HepG2 (cell line): ENCODE data around the gene GLIS1. TPM values are rescaled to one million over a fixed set of nuclear protein-coding genes. Genes with fewer than 3 reads are reported as not detected.

Experiments used
- ATAC-seq: fragments of 200-7000 bp; cut with Tn5 transposase; 3 replicates; pipeline ENCODE4 v1.9.1; 2020; ENCODE audit warnings: mild to moderate bottlenecking, moderate library complexity
- BruUV-seq: library from RNA; stranded (reverse); fragments of 400-500 nt; replicated peaks from 2 replicates; lab custom pipeline; 2021; lab: Mats Ljungman, UMichigan
- CTCF ChIA-PET: fragments of 300-600 bp; formaldehyde crosslinking; extraction: SDS; loops from one replicate; lab custom pipeline; 2021; ENCODE audit warnings: low total read pairs, inconsistent platforms, low intra/inter-chr PET ratio; lab: Yijun Ruan, JAX
- POLR2A ChIA-PET: fragments of 350-600 bp; sonication (Branson Sonifier 250); formaldehyde crosslinking; loops from one replicate; lab custom pipeline; 2020; ENCODE audit warnings: antibody characterized with exemption, inconsistent platforms; lab: Yijun Ruan, JAX
- DNase-seq: peaks from one replicate; pipeline ENCODE4 v3.0.0-alpha.2; 2015; ENCODE audit warnings: low spot score
- FAIRE-seq: peaks from 3 replicates; lab custom pipeline; 2011; peaks lifted over from hg19 to GRCh38; lab: Jason Lieb, UNC
- H2AFZ ChIP-seq: one replicate; pipeline ENCODE4 v1.6.1; 2011; ENCODE audit warnings: low read length, inconsistent platforms
- H3K27ac ChIP-seq: fragments of 300-600 bp; 3 replicates; pipeline ENCODE4 v1.8.0; 2011; ENCODE audit warnings: mixed run types, mild to moderate bottlenecking, mixed read lengths, low read length, inconsistent platforms; ENCODE audit not compliant: insufficient read depth; ENCODE audit errors: extremely low read length
- H3K27me3 ChIP-seq, 2 experiments: fragments of 200-600 bp in 1 of 2; 2 replicates in 1 of 2; 3 replicates in 1 of 2; pipeline versions ENCODE4 v1.6.0 to v1.8.0; 2011; ENCODE audit warnings: low read length in 2 of 2, mild to moderate bottlenecking in 2 of 2, moderate library complexity in 2 of 2, inconsistent platforms in 1 of 2; ENCODE audit not compliant: insufficient read depth in 2 of 2, control insufficient read depth in 1 of 2
- H3K36me3 ChIP-seq, 2 experiments: fragments of 200-600 bp in 1 of 2; replicated peaks in 1 of 2; 2 replicates in 1 of 2; 3 replicates in 1 of 2; pipeline versions ENCODE4 v1.5.1 to v1.8.0; 2011; ENCODE audit warnings: low read length in 2 of 2, inconsistent platforms in 1 of 2; ENCODE audit not compliant: insufficient read depth in 2 of 2, control insufficient read depth in 1 of 2
- H3K4me1 ChIP-seq: 2 replicates; pipeline ENCODE4 v1.5.1; 2012; ENCODE audit warnings: low read length, inconsistent platforms; ENCODE audit not compliant: insufficient read depth
- H3K4me2 ChIP-seq: 2 replicates; pipeline ENCODE4 v1.6.0; 2011; ENCODE audit warnings: low read depth, low read length, inconsistent platforms
- H3K4me3 ChIP-seq, 3 experiments: fragments of 200-600 bp in 1 of 3; sonication (generic), shearing (Covaris generic) in 1 of 3; replicated peaks in 1 of 3; 2 replicates each; pipeline ENCODE4 v1.5.1; 2011 to 2016; ENCODE audit warnings: low read length in 3 of 3, inconsistent platforms in 2 of 3, low read depth in 2 of 3, mild to moderate bottlenecking in 2 of 3, control low read depth in 1 of 3, mixed read lengths in 1 of 3; ENCODE audit not compliant: insufficient read depth in 1 of 3
- H3K79me2 ChIP-seq: one replicate; pipeline ENCODE4 v1.6.1; 2011; ENCODE audit warnings: low read length, inconsistent platforms; ENCODE audit not compliant: insufficient read depth
- H3K9ac ChIP-seq: 2 replicates; pipeline ENCODE4 v1.6.0; 2011; ENCODE audit warnings: mild to moderate bottlenecking, low read depth, low read length, inconsistent platforms; ENCODE audit not compliant: insufficient read depth
- H3K9me3 ChIP-seq: 2 replicates; pipeline ENCODE4 v1.5.1; 2012; ENCODE audit warnings: mild to moderate bottlenecking, low read length
- H4K20me1 ChIP-seq: 2 replicates; pipeline ENCODE4 v1.6.0; 2011; ENCODE audit warnings: inconsistent platforms, mild to moderate bottlenecking, low read length, moderate library complexity; ENCODE audit not compliant: insufficient read depth
- ATF3 ChIP-seq: sonication (generic); formaldehyde crosslinking; IDR thresholded peaks from 2 replicates; pipeline ENCODE4 v1.4.0; 2020; ENCODE audit warnings: missing genetic modification reagents
- PHB2 ChIP-seq: fragments of 450-650 bp; IDR thresholded peaks from 2 replicates; pipeline ENCODE4 v1.6.1; 2018; ENCODE audit not compliant: partially characterized antibody
- RNF2 ChIP-seq: fragments of 450-650 bp; conservative IDR thresholded peaks from 2 replicates; pipeline ENCODE4 v1.6.1; 2016; ENCODE audit warnings: low read depth
- SAP130 ChIP-seq: IDR thresholded peaks from 2 replicates; pipeline ENCODE4 v1.6.1; 2016; ENCODE audit warnings: low read depth
- TOE1 ChIP-seq: sonication (generic); formaldehyde crosslinking; IDR thresholded peaks from 2 replicates; pipeline ENCODE4 v1.4.0; 2020; ENCODE audit warnings: mild to moderate bottlenecking, missing genetic modification reagents
- ZFP62 ChIP-seq: sonication (generic); formaldehyde crosslinking; IDR thresholded peaks from 2 replicates; pipeline ENCODE4 v1.4.0; 2020; ENCODE audit warnings: missing genetic modification reagents
- ZNF136 ChIP-seq: sonication (generic); formaldehyde crosslinking; IDR thresholded peaks from 2 replicates; pipeline ENCODE4 v1.8.1; 2022; ENCODE audit warnings: low read depth, mild to moderate bottlenecking, moderate library complexity, missing genetic modification reagents
- ZNF343 ChIP-seq: sonication (generic); formaldehyde crosslinking; IDR thresholded peaks from 2 replicates; pipeline ENCODE4 v1.4.0; 2020; ENCODE audit warnings: mild to moderate bottlenecking, missing genetic modification reagents
- ZNF512 ChIP-seq: sonication (generic); formaldehyde crosslinking; IDR thresholded peaks from 2 replicates; pipeline ENCODE4 v1.4.0; 2020; ENCODE audit warnings: mild to moderate bottlenecking, missing genetic modification reagents
- ZNF547 ChIP-seq: sonication (generic); formaldehyde crosslinking; IDR thresholded peaks from 2 replicates; pipeline ENCODE4 v1.5.1; 2020; ENCODE audit warnings: mild to moderate bottlenecking, missing genetic modification reagents
- ZNF576 ChIP-seq: sonication (generic); formaldehyde crosslinking; IDR thresholded peaks from 2 replicates; pipeline ENCODE4 v1.4.0; 2020; ENCODE audit warnings: mild to moderate bottlenecking, missing genetic modification reagents
- WGBS: methylation state at CpG from one replicate; pipeline ENCODE4 v1.1.6; 2017; ENCODE audit warnings: low lambda C conversion rate; 5-methylcytosine and 5-hydroxymethylcytosine counted together
- in situ Hi-C: cut with HindIII; loops from 2 replicates; pipeline ENCODE4 v1.10.0; 2017; ENCODE audit warnings: low pct_unique_long_range_greater_than_20kb; ENCODE audit not compliant: extremely low pct_ligation_motif_present
- intact Hi-C: fragments of 100-400 bp; cut with micrococcal nuclease; formaldehyde crosslinking; loops from one replicate; pipeline ENCODE4 v1.10.0; 2022; ENCODE audit not compliant: unreplicated experiment
- polyA plus RNA-seq, 8 experiments: library from polyadenylated mRNA; depleted of rRNA in 3 of 8; stranded (reverse) in 7 of 8; unstranded in 1 of 8; fragments of >200 nt; fragmentation: Illumina TruSeq in 4 of 8; extraction: Trizol in 4 of 8; gene quantifications; 2 replicates each; pipeline versions ENCODE4 v1.2.1 to v1.2.3, GENCODE V29; 2011 to 2016; ENCODE audit warnings: low read depth in 4 of 8, missing spikeins in 1 of 8, mixed read lengths in 1 of 8; ENCODE audit not compliant: insufficient read depth in 1 of 8
- total RNA-seq, 5 experiments: library from RNA; depleted of rRNA; stranded (reverse); fragments of >200 nt; fragmentation: Illumina TruSeq; extraction: Trizol; gene quantifications; 2 replicates each; pipeline ENCODE4 v1.2.3, GENCODE V29; 2016; ENCODE audit warnings: low read depth in 1 of 5
- TF ChIP-seq, protein P1 (sequence below): sonication (generic); formaldehyde crosslinking; IDR thresholded peaks from 2 replicates; pipeline ENCODE4 v1.9.0; 2021; ENCODE audit warnings: mild to moderate bottlenecking, missing genetic modification reagents
- TF ChIP-seq, protein P2 (sequence below): sonication (generic); formaldehyde crosslinking; IDR thresholded peaks from 2 replicates; pipeline ENCODE4 v1.9.0; 2021; ENCODE audit warnings: missing genetic modification reagents, borderline replicate concordance
- TF ChIP-seq, protein P3 (sequence below): sonication (generic); formaldehyde crosslinking; IDR thresholded peaks from 2 replicates; pipeline ENCODE4 v1.5.0; 2020; ENCODE audit warnings: missing genetic modification reagents

GLIS1 gene
- total and polyA plus RNA-seq, 2 of the 13 experiments (the other 11 are each of a cell fraction or from before 2014, with no cell fraction given), result 0.03 TPM; not detected in 1

- POLR2A ChIA-PET, result no interaction called here
These were observed 102.3 kb downstream of the GLIS1 start for GRCh38 chr1:53636621-53637171.

More at GRCh38 chr1:53636621-53637171, 102.3 kb downstream of the GLIS1 start:
- no peak for DNase-seq
- Histone ChIP-seq H4K20me1 (no peaks in the 10 kb centered on the region), H3K4me1 (no peaks in the 10 kb centered on the region), H3K9ac (no peak overlapping the region), H3K9me3 (no peaks in the 10 kb centered on the region), H3K27ac (no peak overlapping the region), H3K79me2 (no peaks in the 10 kb centered on the region), H3K27me3 (peaks cover 2 to 22% of the 10 kb centered on the region in 2 experiments; a peak in 3 of 5 replicates), H3K4me2 (no peak overlapping the region), H3K4me3 (no peak overlapping the region), H2AFZ (no peak overlapping the region), H3K36me3 (no peaks in the 10 kb centered on the region)
- no TSS peak for BruUV-seq
- TF ChIP-seq ZNF343 (CRISPR knock-in tag) (no peak), ZNF512 (CRISPR knock-in tag) (no peak), ATF3 (CRISPR knock-in tag) (no peak), TOE1 (CRISPR knock-in tag) (no peak), SAP130 (CRISPR knock-in tag) (no peak), ZNF547 (CRISPR knock-in tag) (no peak), ZFP62 (CRISPR knock-in tag) (no peak), PHB2 (no peak), ZNF136 (CRISPR knock-in tag) (no peak), ZNF576 (CRISPR knock-in tag) (no peak), RNF2 (no peak)
- TF ChIP-seq, protein P1, sequence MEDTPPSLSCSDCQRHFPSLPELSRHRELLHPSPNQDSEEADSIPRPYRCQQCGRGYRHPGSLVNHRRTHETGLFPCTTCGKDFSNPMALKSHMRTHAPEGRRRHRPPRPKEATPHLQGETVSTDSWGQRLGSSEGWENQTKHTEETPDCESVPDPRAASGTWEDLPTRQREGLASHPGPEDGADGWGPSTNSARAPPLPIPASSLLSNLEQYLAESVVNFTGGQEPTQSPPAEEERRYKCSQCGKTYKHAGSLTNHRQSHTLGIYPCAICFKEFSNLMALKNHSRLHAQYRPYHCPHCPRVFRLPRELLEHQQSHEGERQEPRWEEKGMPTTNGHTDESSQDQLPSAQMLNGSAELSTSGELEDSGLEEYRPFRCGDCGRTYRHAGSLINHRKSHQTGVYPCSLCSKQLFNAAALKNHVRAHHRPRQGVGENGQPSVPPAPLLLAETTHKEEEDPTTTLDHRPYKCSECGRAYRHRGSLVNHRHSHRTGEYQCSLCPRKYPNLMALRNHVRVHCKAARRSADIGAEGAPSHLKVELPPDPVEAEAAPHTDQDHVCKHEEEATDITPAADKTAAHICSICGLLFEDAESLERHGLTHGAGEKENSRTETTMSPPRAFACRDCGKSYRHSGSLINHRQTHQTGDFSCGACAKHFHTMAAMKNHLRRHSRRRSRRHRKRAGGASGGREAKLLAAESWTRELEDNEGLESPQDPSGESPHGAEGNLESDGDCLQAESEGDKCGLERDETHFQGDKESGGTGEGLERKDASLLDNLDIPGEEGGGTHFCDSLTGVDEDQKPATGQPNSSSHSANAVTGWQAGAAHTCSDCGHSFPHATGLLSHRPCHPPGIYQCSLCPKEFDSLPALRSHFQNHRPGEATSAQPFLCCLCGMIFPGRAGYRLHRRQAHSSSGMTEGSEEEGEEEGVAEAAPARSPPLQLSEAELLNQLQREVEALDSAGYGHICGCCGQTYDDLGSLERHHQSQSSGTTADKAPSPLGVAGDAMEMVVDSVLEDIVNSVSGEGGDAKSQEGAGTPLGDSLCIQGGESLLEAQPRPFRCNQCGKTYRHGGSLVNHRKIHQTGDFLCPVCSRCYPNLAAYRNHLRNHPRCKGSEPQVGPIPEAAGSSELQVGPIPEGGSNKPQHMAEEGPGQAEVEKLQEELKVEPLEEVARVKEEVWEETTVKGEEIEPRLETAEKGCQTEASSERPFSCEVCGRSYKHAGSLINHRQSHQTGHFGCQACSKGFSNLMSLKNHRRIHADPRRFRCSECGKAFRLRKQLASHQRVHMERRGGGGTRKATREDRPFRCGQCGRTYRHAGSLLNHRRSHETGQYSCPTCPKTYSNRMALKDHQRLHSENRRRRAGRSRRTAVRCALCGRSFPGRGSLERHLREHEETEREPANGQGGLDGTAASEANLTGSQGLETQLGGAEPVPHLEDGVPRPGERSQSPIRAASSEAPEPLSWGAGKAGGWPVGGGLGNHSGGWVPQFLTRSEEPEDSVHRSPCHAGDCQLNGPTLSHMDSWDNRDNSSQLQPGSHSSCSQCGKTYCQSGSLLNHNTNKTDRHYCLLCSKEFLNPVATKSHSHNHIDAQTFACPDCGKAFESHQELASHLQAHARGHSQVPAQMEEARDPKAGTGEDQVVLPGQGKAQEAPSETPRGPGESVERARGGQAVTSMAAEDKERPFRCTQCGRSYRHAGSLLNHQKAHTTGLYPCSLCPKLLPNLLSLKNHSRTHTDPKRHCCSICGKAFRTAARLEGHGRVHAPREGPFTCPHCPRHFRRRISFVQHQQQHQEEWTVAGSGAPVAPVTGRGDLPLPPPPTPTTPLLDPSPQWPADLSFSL (CRISPR knock-in tag), result no peak
- TF ChIP-seq, protein P2, sequence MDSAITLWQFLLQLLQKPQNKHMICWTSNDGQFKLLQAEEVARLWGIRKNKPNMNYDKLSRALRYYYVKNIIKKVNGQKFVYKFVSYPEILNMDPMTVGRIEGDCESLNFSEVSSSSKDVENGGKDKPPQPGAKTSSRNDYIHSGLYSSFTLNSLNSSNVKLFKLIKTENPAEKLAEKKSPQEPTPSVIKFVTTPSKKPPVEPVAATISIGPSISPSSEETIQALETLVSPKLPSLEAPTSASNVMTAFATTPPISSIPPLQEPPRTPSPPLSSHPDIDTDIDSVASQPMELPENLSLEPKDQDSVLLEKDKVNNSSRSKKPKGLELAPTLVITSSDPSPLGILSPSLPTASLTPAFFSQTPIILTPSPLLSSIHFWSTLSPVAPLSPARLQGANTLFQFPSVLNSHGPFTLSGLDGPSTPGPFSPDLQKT (CRISPR knock-in tag), result no peak
- TF ChIP-seq, protein P3, sequence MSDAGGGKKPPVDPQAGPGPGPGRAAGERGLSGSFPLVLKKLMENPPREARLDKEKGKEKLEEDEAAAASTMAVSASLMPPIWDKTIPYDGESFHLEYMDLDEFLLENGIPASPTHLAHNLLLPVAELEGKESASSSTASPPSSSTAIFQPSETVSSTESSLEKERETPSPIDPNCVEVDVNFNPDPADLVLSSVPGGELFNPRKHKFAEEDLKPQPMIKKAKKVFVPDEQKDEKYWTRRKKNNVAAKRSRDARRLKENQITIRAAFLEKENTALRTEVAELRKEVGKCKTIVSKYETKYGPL (CRISPR knock-in tag), result no peak
- CTCF ChIA-PET, result no interaction called here
- no peak for FAIRE-seq
- WGBS, result 45% methylated on average over 11 of the region's 11 CpGs
- in situ Hi-C loops (no loop called here), intact Hi-C loops (no loop called here)
- no peak for ATAC-seq
